ENCODE data around the gene REG1B.
"Not testable (repeated sequence)": the region's sequence is repeated elsewhere in the genome, so short reads cannot be mapped to it uniquely, and the experiment has no call there.

REG1B gene

DNA sequence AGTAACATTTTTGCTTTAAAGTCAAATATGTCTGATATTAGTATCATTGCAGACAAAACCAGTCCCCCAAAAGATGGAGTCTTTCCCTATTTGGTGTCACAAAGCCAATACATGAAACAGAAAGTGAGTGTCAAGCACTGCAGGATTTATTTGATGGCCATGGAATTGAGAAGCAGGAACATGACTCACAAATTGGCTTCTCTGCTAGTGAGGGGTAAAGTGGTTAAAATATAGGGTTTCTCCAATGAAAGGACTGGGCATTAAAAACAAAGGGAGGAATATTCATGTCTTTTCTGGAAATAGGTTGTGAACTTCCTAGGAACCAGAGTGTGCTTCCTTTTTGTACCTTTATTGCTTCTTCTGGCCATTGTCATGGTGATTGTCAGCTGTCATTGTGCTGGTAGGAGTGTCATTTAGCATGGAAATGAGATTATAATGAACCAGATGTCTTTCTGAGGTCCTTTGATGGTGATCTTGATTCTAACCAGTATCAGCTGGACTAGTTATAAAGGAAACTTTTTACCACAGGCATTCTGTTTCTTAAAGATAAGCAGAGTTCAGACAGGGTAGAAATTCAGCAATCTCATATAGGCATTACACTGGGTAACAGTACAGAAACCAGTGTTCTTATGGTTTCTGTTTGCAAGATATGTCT lies 4.1 kb downstream of the REG1B start:
- no peak for DNase-seq

DNA sequence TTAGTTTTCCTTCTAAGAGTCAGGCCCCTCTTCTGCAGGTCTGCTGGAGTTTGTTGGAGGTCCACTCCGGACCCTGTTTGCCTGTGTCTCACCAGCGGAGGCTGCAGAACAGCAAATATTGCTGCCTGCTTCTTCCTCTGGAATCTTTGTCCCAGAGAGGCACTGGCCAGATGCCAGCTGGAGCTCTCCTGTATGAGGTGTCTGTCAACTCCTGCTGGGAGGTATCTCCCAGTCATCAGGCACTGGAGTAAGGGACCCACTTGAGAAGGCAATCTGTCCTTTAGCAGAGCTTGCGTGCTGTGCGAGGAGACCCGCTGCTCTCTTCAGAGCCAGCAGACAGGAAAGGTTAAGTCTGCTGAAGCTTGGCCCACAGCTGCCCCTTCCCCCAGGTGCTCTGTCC lies 4.8 kb downstream of the REG1B start:
- no peak for DNase-seq

DNA sequence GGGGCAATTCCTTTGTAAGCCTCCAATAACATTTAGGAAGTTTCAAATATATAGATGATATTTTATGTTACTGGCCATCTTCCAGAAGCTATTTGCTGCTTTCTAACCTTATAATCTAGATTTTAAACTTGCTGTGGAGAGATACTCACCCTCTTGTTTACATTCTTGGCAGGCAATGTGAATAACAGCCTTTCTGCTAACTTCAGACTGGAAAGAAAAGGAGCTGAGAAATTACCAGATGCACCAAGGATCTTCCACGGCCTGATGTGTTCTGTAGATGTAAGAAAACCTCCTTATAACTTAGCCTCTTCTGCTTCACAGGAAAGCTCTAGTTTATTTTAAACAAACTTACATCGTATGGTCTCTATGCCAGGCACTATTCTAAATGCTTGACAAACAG lies 16.7 kb downstream of the REG1B start:
- no peak for DNase-seq

DNA sequence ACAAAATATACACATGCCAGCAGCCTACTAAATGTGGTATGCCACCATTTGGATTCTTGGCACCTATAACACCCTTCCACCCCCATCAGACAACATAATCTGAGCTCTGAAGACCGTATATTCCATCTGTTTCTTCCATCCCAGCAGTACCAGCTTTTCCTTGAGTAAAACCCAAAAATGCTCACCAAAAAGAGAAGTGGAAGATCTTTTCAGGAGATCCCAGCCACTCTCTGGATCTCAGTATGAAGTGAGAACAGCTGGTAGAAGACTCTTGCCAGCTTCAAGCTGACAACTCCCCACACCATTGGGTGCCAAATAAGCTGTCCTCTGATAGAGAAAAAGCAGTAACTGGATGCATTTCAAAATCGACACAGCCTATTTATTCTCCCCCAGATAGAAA lies 22.6 kb downstream of the REG1B start:
- no peak for DNase-seq

DNA sequence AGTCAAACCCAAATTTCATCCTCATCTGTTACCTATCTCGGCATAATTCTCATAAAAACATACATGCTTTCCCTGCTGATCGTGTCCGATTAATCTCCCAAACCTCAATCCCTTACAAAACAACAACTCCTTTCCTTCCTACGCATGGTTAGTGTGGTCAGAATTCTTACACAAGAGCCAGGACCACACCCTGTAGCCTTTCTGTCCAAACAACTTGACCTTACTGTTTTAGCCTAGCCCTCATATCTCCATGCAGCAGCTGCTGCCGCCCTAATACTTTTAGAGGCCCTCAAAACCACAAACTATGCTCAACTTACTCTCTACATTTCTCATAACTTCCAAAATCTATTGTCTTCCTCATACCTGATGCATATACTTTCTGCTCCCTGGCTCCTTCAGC lies 33.0 kb downstream of the REG1B start:
- not testable (repeated sequence) for DNase-seq

DNA sequence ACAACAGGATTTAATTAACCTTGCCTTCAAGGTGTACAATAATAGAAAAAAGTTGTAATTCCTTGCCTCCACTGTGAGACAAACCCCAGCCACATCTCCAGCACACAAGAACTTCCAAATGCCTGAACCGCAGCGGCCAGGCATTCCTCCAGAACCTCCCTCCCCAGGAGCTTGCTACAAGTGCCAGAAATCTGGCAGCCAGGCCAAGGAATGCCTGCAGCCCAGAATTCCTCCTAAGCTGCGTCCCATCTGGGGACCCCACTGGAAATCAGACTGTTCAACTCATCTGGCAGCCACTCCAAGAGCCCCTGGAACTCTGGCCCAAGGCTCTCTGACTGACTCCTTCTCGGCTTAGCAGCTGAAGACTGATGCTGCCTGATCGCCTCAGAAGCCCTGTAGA lies 34.3 kb downstream of the REG1B start:
- DNase-seq: not testable (repeated sequence)

DNA sequence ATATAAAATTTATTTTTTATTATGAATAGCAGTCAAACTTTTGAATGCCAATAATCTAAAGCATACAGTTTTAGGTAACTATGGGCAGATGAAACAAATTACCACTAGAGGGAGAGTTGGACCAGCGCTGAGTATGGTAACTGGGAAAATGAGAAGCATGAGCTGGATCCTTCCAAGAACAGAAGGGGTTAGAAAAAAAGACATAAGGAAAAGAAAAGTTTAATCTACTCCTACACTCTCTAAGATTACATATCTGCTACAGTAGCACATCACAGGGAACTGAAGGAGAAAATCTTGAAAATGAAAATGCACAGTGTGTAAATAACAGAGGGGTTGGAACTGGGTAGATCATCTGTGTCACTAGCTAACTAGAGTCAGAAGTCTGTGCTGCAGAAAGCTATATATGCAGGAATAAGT lies 46.8 kb downstream of the REG1B start:
- DNase-seq: no peak

DNA sequence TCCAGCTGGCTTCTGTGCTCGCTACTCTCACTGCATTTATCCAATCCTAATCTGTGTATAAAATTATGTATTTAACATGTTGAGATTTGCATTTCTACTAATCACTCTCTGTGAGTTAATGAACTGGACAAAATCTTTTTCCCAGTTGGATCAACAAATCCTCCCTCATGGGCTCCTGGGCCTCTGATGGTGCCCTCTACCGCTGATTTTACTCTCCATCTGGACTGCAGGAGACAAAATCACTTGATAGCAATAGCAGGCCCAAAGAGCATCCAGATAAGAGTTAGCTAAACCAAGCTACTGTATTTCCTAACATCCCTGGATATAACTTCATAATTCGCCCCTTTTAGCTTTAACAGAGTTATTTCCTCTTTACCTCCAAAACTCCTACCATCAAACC lies 47.8 kb downstream of the REG1B start:
- no peak for DNase-seq
